GM19455 (cell line): ENCODE results near the gene SLC35E2B.
"Not testable (repeated sequence)": the region's sequence is repeated elsewhere in the genome, so short reads cannot be mapped to it uniquely, and the experiment has no call there.

Source experiments
- ATAC-seq: cut with Tn5 transposase; IDR thresholded peaks from one replicate; pipeline ENCODE4 v1.9.1; 2021; ENCODE audit not compliant: unreplicated experiment

Gene SLC35E2B

DNA sequence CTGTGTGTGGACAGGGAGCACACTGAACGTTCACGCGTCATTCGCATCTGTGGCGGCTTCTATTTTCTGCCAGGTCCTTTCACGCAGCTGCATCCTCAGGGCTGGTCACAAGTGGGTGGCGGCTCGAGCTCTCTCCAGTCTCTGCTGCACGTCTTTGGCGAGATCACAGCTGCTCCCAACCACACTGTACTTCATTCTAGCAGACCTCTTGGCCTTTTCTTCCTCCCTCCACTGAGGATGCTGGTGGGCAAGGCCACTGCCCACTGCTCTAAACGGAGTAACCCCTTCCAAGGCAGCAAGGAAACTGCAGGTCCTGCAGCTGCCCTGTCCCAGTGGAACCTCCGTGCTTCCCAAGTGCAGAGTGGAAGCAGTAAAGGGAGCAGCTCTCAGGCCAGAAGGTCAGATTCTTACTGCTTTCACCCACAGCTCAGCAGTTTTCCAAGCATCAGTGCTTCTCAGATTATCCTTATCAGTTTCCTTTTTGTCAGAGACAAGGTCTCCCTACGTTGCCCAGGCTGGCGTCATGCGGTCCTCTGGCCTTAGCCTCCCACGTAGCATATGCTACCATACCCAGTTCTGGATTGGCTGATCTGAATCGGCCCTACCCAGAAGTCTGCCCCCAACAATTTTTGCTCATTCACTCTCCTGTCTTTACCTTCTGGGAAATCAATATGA lies 44.9 kb downstream of the SLC35E2B start:
- not testable (repeated sequence) for ATAC-seq

DNA sequence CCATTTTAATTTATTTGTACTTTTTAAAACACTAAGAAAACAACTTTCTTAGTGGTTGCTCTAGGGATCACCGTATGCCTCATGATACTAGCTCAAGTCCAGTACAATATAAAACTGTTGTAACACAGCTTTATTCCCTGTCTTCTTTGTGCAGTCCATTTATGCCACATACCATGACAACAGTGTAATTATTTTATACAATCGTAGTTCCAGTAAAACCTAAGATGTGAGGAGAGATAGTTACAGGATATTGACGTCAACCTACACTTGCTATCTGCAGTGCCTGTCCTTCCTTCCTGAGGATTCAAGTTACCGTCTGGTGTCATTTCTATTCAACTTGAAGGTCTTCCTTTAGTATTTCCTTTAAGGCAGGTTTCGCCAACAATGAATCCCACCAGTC lies 46.3 kb downstream of the SLC35E2B start:
- not testable (repeated sequence) for ATAC-seq

DNA sequence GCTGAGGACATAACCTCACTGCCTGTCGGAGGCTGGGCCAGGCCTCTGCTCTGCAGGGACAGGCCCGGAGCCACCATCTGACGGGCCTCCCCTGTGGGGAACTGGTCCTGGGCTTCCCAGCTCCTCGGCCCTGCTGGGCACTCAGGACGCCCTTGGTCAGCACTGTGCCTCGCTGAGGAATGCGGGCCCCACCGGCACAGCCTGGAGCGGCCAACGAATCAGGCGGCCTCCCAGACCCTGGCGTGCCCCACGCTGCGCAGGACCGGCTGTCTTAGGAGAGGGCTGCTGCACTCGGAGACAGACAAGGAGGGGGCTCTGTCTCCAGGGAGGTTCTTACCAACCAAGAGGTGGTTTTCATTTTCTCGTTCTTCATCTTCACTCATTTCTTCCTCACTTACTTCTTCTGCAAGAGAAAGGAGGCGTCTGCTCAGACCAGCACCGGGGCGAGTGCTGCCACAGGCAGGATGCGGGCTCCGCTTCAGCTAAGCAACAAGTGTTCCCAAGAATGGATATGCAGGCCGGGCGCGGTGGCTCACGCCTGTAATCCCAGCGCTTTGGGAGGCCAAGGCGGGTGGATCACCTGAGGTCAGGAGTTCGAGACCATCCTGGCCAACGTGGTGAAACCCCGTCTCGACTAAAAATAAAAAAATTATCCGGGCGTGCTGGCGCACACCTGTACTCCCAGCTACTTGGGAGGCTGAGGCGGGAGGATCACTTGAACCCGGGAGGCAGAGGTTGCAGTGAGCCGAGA lies 51.7 kb downstream of the SLC35E2B start:
- ATAC-seq, result not testable (repeated sequence)

DNA sequence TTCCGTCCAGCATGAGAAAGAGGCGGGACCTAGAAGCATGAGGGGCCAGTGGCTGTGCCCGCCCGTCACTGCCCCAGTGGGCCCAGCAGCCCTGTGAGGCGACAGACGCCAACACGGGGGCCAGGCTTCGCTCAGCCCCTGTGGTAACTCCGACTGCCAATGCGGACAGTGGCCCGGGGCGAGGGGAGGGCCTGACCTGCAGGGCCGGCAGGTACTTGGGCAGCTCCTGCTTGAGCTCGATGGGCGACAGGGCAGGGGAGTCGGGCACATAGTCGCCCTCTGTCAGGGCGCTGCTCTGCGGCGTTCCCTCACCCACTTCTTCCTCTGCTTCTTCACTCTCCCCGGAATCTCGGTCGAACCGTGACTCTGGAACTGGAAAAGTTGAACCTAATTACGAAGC lies 52.5 kb downstream of the SLC35E2B start:
- ATAC-seq, result not testable (repeated sequence)

DNA sequence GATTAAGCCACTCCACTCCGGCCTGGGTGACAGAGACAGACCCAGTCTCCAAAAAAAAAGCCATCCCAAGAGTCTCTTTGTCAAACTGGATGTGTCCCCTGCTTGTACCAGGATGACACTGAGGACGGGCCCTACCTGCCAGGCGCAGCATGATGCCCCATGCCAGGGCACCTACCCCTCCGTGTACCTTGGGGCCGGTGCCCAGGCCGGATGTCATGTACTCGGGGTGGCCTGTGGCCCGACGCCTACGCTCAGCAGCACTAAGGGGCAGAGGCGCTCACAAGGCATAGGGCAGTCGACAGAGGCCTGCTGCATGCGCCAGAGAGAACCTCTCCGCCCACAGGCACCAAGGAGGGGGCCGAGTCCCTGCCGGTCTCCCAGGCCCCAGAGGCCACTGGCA lies 53.2 kb downstream of the SLC35E2B start:
- not testable (repeated sequence) for ATAC-seq

DNA sequence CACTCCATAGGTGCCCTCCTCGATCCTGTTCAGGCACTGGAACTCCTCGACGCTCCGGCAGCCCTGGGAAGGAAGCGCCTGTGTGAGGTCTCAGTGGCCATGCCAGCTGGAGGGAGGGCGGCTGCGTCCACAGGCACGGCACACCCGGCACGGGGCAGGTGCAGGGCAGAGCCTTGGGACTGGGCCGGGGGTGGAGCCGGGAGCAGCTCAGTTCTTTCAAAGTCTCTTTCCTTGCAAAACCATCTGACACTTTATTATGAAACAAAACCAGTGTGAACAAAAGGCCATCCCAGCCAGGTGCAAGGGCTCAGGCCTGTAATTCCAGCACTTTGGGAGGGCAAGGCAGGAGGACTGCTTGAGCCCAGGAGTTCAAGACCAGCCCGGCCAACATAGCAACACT lies 54.1 kb downstream of the SLC35E2B start:
- ATAC-seq, result not testable (repeated sequence)

DNA sequence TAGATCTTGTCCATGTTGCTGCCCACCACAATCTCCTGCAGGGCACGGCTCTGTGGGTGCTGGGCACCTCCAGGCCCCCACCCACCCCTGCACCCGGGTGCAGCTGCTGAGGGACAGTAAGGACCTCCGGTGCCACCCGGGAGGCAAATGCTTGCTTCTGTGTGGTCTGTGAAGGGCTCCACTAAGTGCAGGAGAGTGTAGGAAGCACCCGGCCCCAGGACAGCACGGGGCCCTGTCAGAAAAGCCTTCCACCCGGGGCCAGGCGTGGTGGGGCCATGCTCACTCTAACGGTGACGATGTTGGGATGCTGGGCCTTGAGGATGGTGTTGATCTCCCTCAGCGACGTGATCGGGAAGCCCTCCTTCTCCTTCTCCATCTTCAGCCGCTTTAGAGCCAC lies 55.1 kb downstream of the SLC35E2B start:
- not testable (repeated sequence) for ATAC-seq

DNA sequence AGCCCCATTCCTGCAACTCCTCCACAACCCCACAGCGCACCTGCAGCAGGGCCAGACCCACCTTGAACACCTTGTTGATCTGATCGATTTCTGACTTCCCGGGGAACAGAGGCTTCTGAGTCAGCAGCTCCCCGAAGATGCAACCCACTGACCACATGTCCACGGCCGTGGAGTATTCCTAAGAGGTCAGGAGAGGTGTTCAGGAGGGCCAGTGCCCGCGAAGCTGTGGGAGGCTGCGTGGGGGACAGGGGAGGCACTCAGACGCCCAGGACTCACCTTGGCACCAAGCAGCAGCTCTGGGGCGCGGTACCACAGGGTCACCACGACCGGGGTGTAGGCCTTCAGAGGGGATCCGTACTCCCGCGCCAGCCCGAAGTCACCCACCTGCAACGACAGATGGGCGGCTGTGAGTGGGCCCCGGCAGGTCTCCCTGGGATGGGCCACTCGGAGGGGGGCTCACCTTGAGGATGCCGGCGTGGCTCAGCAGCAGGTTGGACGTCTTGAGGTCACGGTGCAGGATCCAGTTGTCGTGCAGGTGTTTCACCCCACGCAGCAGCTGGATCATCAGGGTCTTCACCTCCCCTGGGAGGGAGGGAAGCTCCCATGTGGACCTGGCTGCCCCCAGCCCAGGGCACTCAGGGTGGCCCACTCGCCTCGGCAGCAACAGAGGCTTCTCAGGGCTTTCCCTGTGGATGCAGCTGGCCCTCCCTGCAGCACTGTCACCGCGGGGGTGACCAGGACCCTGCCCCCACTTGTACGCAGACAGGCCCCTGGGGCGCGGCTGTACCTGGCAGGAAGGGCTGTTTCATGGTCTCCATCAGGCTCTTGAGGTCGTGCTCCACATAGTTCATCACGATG lies 55.7 kb downstream of the SLC35E2B start:
- ATAC-seq, result not testable (repeated sequence)

DNA sequence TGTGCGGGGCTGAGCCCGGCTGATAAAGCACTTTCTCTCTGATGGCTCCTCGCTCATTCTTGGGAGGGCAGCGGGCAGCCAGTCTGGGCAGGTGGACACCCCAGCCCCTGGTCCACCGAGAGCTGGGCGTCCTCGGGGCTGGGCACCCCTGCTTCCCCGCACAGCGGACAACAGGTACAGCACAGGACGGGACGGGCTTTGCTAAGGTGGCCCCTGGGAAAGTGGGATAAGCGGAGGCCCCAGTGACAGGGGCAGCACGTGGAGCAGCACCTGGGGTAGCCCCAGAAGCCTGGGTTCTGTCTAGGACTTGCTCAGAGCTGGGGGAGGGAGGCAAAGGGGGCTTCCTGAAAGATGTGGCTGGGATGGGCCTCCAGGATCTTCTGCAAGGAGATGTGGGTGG lies 58.0 kb downstream of the SLC35E2B start:
- ATAC-seq, result not testable (repeated sequence)

DNA sequence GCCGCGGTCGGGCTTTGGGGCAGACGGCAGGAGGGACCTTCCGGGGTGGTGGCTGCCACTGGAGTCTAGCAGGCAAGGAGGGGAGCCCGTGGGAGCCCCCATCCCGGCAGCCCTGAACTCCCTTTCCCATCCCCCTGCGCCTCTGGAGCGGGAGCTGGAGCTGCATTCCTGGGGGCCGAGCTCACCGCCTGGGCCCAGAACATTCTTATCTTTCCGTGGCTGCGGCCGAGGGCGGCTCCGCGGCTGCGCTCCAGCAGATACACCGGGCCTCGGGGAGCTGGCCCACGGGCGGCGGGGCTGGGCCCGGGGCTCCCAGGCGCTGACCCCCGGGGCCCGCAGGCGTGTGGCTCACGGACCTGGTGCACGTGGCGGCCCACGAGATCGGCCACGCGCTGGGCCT lies 59.2 kb downstream of the SLC35E2B start:
- not testable (repeated sequence) for ATAC-seq

DNA sequence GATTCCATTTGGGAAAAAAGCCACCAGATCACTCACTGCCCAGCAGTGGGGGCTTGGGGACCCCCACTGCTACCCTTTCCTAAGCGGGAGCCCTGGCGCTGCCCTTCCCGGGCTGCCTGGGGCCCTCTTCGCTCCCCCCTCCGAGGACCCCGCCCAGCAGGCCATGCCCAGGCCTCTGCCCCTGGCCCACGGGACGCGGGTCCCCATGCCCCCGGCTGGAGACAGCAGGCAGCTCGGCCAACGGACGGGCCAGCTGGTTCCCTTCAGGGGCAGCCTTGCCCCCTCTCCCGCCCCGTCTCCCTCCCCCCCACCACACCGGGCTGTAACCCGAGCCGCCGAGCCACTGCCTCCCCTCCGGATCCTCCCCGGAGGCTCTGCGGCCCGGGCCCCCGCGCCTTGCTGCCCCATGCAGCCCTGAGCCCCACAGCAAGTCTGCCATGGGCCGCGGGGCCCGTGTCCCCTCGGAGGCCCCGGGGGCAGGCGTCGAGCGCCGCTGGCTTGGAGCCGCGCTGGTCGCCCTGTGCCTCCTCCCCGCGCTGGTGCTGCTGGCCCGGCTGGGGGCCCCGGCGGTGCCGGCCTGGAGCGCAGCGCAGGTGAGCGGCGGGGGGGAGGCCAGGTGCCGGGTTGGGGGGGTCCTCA lies 60.7 kb downstream of the SLC35E2B start, which contains the start of gene MMP23B:
Gene MMP23B, plus strand, starts transcription at position 392 of the 639 bp plus-strand sequence. Its CDS starts 46 bp downstream, at position 438.
- ATAC-seq, result no peak

DNA sequence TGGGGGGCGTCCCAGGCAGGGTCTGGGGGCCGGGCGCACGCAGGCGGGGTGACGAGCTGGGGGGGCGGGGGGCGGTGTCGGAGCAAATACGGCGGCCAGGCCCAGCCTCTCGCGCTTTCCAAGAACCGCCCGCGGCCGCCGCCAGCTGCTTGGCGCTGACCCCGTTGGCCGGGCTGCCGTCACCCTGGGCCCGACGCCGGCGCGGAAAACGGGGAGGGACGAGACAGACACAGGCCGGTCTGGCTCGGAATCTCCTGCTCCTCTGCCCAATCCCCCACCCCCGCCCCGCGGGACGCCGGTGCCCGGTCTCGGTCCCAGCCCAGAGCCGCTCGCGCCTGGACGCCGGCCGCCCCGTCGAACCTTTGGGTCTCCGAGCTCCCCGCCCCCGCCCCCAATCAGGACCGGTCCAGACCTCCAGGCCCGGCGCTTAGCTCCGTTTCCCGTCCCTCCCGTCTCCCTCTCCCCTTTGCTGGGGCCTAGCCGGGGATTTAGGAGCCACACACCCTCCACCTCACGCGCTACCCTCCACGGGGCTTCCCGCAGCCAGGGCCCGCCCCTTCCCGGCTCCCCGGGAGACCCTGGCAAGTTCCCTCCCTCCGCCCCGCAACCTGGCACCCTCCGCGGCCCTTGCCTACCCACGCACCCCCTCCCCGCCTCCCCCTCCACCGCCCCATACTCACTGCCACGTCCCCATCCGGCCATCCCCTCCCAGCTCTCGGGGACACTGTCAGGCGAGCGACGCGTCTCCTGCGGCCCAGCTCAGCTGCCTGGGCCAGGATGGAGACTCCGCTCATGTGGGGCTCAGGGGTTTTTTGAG lies 61.4 kb downstream of the SLC35E2B start:
- ATAC-seq, result no peak

DNA sequence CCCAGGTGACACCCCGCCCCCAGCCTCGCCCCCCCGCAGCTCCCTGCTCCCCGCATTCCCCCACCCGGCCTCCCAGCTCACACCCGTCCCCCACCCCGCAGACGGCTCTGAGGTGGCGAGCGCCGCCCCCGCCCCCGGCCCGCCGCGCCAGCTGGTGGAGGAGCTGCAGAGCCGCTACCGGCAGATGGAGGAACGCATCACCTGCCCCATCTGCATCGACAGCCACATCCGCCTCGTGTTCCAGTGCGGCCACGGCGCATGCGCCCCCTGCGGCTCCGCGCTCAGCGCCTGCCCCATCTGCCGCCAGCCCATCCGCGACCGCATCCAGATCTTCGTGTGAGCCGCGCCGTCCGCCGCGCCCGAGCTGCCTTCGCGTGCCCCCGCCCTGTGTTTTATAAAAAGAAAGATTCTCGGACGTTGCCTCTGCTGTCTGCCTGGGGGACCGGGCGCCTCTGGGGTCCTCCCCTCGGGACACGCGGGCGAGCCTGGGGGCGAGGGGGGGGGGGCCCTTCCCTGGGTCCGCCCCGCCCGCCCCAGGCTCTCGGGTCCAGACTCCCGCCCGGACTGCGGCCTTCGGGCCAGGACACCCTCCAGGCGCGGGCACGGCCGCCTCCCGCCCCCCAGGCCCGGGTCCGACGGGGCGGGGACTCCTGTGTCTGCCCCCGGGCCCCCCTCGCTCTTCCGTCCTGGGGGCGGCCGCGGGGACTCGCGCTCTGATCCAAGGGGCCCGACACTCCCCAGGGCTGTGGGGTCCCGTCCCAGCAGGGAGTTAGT lies 62.2 kb downstream of the SLC35E2B start:
- peak; percentile 55 for ATAC-seq

DNA sequence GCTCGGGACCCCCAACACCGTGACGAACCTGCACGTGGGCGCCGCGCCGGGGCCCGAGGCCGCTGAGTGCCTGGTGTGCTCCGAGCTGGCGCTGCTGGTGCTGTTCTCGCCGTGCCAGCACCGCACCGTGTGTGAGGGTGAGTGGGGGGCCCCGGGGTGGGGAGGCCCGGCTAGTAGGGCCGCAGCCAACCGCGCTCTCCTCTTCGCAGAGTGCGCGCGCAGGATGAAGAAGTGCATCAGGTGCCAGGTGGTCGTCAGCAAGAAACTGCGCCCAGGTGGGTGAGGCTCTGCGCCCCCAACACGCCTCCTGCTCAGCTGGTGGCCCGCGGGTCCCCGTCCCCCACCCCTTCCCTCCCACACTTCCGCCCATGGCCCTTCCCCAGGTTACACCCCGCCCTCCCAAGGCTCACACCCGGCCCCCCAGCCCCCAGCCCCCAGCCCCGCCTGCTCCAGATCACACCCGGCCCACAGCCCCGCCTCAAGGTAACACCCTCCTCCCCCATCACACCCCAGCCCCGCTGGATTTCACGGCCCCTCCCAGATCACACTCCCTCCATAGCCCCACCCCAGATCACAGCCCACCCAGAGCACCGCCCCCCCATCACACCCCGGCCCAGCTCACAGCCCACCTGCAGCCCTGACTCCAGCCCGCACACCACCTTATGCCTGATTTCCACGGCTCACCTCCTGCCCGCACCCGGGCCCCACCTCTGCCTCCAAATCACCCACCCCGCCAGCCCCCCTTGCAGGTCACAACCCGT lies 63.0 kb downstream of the SLC35E2B start:
- ATAC-seq, result no peak

DNA sequence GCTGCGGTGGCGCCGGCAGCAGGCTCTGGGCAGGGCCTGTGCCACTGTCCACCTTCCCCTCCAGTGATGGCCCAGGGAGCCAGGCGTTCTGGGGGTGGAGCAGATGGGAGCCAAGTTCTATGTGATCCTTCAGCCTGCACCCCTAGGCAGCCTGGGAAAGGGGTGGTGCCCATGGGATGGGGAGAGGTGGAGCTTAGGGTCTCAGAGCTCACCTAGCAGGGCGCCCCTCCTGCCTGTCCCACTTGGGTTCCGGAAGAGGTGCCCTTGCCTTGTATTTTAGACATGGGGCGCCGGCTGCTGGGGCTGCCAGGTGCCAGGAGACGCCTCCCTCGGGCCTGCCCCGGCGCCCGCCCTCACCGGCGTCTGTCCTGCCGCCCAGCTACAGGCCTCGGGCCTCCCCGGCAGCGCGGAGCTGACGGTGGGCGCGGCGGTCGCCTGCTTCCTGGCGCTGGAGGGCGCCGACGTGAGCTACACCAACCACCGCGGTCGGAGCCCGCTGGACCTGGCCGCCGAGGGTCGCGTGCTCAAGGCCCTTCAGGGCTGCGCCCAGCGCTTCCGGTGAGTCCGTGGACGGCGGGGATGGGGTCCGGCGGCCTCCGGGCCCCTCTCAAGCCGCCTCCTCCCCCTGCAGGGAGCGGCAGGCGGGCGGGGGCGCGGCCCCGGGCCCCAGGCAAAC lies 63.7 kb downstream of the SLC35E2B start:
- no peak for ATAC-seq

DNA sequence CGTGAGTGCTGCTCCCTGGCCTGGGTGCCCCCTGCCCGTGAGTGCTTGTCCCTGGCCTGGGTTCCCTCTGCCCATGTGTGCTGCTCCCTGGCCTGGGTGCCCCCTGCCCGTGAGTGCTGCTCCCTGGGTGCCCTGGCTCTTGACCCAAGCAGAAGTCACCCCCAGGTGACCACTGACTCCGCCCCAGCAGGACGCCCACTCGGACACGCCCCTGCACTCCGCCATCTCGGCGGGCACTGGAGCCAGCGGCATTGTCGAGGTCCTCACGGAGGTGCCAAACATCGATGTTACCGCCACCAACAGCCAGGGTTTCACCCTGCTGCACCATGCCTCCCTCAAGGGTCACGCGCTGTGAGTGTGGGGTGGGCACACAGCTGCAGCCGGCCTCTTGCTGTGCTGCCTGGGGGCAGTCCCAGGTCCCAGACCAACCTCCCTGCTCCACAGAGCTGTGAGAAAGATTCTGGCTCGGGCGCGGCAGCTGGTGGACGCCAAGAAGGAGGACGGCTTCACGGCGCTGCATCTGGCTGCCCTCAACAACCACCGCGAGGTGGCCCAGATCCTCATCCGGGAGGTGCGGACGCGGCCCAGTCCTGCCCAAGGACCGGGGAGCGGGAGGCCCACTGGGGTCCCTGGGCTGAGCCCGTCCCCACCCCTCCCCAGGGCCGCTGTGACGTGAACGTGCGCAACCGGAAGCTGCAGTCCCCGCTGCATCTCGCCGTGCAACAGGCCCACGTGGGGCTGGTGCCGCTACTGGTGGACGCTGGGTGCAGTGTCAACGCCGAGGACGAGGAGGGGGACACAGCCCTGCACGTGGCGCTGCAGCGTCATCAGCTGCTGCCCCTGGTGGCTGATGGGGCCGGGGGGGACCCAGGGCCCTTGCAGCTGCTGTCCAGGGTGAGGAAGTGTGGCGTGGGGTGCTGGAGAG lies 64.5 kb downstream of the SLC35E2B start:
- ATAC-seq, result no peak

DNA sequence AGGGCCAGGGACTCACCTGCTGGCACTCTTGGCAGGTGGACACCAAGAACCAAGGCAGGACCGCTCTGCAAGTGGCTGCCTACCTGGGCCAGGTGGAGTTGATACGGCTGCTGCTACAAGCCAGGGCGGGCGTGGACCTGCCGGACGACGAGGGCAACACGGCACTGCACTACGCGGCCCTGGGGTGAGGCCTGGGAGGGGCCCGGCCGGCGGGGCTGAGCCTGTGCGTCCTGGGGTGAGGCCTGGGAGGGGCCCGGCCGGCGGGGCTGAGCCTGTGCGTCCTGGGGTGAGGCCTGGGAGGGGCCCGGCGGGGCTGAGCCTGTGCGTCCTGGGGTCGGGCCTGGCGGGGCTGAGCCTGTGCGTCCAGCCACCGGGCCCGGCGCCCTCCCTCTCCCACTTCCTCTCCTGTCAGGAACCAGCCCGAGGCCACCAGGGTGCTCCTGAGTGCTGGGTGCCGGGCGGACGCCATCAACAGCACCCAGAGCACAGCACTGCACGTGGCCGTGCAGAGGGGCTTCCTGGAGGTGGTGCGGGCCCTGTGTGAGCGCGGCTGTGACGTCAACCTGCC lies 65.2 kb downstream of the SLC35E2B start:
- no peak for ATAC-seq
